GM10266 (cell line): Measurements from ENCODE around the gene C5.

Experiments
- DNase-seq: peaks from one replicate; pipeline ENCODE4 v3.0.0; 2012; ENCODE audit errors: extremely low spot score
- CTCF ChIP-seq: IDR thresholded peaks from 2 replicates; pipeline ENCODE4 v1.5.1; 2012; ENCODE audit warnings: mild to moderate bottlenecking, low read depth; ENCODE audit not compliant: control insufficient read depth, insufficient read depth; ENCODE audit errors: missing control alignments

C5 gene

GRCh38 chr9:121026768-121027167 lies 23.3 kb downstream of the C5 start:
- DNase-seq, result no peak
- no peak for TF ChIP-seq CTCF

GRCh38 chr9:121026260-121026691 lies 23.8 kb downstream of the C5 start:
- no peak for DNase-seq
- no peak for TF ChIP-seq CTCF

DNA sequence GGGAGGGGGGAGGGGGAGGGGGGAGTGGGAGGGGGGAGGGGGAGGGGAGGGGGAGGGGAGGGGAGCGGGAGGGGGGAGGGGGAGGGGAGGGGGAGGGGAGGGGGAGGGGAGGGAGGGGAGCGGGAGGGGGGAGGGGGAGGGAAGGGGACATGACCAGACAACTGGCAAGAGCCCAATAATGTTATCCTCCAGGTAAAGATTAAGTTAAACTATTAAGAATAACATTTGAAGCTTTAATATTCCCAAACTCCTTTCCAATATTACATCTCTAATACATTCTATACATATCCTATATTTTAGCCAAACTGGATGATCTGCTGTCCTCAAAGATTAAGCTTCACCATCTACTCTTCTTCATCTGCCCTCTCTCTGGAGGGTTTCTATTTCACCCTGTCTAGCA lies 25.8 kb downstream of the C5 start:
- TF ChIP-seq CTCF, result no peak

DNA sequence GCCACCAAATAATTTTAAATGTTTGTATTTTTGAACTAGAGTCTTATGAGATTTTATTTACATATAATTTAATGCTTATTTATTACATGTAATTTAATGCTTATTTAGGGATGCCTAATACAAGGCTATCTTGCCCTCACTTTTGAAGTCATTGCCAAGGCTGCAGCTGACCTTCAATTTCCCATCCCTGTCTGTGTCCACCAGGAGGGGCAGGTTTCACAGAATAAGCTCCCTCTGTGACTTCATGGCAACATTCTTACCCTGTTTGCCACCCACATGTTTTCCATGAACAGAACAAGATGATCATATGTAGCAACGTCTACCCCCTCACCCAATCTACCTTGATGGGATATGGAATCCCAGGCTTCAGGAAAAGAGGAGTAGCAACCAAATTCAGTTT lies 27.0 kb downstream of the C5 start:
- no peak for DNase-seq
- no peak for TF ChIP-seq CTCF

More for the DNA sequence above, 25.8 kb downstream of the C5 start:
- no peak for DNase-seq

DNA sequence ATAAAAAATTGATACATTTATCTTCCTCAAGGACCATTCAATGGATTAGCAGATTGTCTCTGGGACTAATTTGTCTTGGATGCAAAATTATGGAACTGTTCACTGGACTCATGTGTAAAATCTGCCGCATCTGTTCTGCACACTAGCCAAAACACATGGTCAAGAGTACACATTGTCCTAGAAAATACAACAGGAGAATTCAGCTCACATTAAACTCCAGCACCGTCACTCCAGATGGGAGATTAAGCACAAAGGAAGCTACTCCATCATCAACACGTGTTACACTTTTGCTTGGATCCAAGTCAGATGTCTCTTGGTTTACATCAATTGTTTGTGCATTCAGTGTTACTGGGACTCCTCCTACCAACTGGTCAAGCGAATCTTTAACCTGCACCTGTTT lies 28.8 kb downstream of the C5 start:
- no peak for TF ChIP-seq CTCF
- no peak for DNase-seq

- DNase-seq, result no peak
- TF ChIP-seq CTCF, result no peak
Observed at GRCh38 chr9:121019273-121019672, 30.8 kb downstream of the C5 start.

GRCh38 chr9:121013911-121014310 lies 36.2 kb downstream of the C5 start:
- no peak for DNase-seq
- TF ChIP-seq CTCF, result no peak
